GM11168 (cell line): Measurements from ENCODE around the gene RPUSD3.
"Not testable (repeated sequence)": the region's sequence is repeated elsewhere in the genome, so short reads cannot be mapped to it uniquely, and the experiment has no call there.

Source experiments
- in situ Hi-C: fragments of 300-500 bp; cut with MboI; formaldehyde crosslinking; loops from one replicate; pipeline ENCODE4 v1.12.0; 2022; ENCODE audit warnings: low sequenced_read_pairs; ENCODE audit not compliant: unreplicated experiment

The RPUSD3 gene

GRCh38 chr3:9843715-9844438 is at the start of gene RPUSD3:
RPUSD3 (minus strand) TSS chr3:9844008; CDS start chr3:9843990, 18 bp downstream.
- in situ Hi-C loops = no loop called here

- in situ Hi-C loops = no loop called here
Observed at GRCh38 chr3:9891072-9891622, 47.3 kb upstream of the RPUSD3 start.

GRCh38 chr3:9890249-9891071 is 46.7 kb upstream of the RPUSD3 start, which contains the start of gene JAGN1:
JAGN1 (plus strand) TSS chr3:9890610; CDS start chr3:9890723, 113 bp downstream.
- in situ Hi-C loops = no loop called here

- in situ Hi-C loops = no loop called here
Observed at GRCh38 chr3:9889405-9889804, 45.6 kb upstream of the RPUSD3 start.

GRCh38 chr3:9888540-9888939 is 44.7 kb upstream of the RPUSD3 start:
- in situ Hi-C loops = no loop called here

- in situ Hi-C loops = no loop called here
Observed at GRCh38 chr3:9887480-9887879, 43.7 kb upstream of the RPUSD3 start.

- in situ Hi-C loops = no loop called here
Observed at GRCh38 chr3:9886328-9886727, 42.5 kb upstream of the RPUSD3 start.

GRCh38 chr3:9884555-9885165 is 40.9 kb upstream of the RPUSD3 start:
- in situ Hi-C loops = no loop called here

GRCh38 chr3:9883706-9884554 is 40.1 kb upstream of the RPUSD3 start:
- in situ Hi-C loops = no loop called here

GRCh38 chr3:9881441-9881840 is 37.6 kb upstream of the RPUSD3 start:
- in situ Hi-C loops = no loop called here

- in situ Hi-C loops = no loop called here
Observed at GRCh38 chr3:9879830-9880549, 36.2 kb upstream of the RPUSD3 start, which contains the start of gene CIDEC. CIDEC (minus strand) TSS chr3:9880253; CDS start chr3:9878486, 1,767 bp downstream.

GRCh38 chr3:9878700-9879099 is 34.9 kb upstream of the RPUSD3 start:
- in situ Hi-C loops = no loop called here

- in situ Hi-C loops = no loop called here
Observed at GRCh38 chr3:9876991-9877390, 33.2 kb upstream of the RPUSD3 start.

- in situ Hi-C loops = not testable (repeated sequence)
Observed at GRCh38 chr3:9876255-9876654, 32.4 kb upstream of the RPUSD3 start.

- in situ Hi-C loops = no loop called here
Observed at GRCh38 chr3:9875448-9875847, 31.6 kb upstream of the RPUSD3 start.

GRCh38 chr3:9872067-9872466 is 28.3 kb upstream of the RPUSD3 start:
- in situ Hi-C loops = not testable (repeated sequence)

- in situ Hi-C loops = no loop called here
Observed at GRCh38 chr3:9870978-9871377, 27.2 kb upstream of the RPUSD3 start.

GRCh38 chr3:9869955-9870354 is 26.1 kb upstream of the RPUSD3 start:
- in situ Hi-C loops = no loop called here

- in situ Hi-C loops = no loop called here
Observed at GRCh38 chr3:9867106-9867505, 23.3 kb upstream of the RPUSD3 start.
